Right lobe of liver (tissue), 6 donors: ENCODE measurements around the gene IFIT3. TPM values are rescaled to one million over a fixed set of nuclear protein-coding genes. Genes with fewer than 3 reads are reported as not detected.

Experiments used
- ATAC-seq, 4 donors: fragments of 200-7000 bp; cut with Tn5 transposase; one replicate each; pipeline ENCODE4 v1.9.1; 2020; ENCODE audit warnings: mild to moderate bottlenecking in 4 of 4, moderate library complexity in 4 of 4
- DNase-seq, 3 donors: peaks; one replicate each; pipeline ENCODE4 v3.0.0-alpha.2; 2020
- H3K27ac ChIP-seq, 3 donors: fragments of 200-600 bp; one replicate each; pipeline ENCODE4 v1.8.0; 2022
- H3K27me3 ChIP-seq, 2 donors: fragments of 200-600 bp; one replicate each; pipeline ENCODE4 v1.8.0; 2022
- H3K36me3 ChIP-seq, 4 donors: fragments of 200-600 bp; sonication (generic) in 1 of 4; one replicate each; pipeline versions ENCODE4 v1.5.1 to v1.8.0; 2017 to 2022; ENCODE audit warnings: control low read depth in 1 of 4
- H3K4me1 ChIP-seq, 4 donors: fragments of 200-600 bp; sonication (generic) in 1 of 4; one replicate each; pipeline versions ENCODE4 v1.5.1 to v1.8.0; 2017 to 2022; ENCODE audit warnings: control low read depth in 1 of 4
- H3K4me3 ChIP-seq, 3 donors: fragments of 200-600 bp; one replicate each; pipeline ENCODE4 v1.8.0; 2022
- H3K9me3 ChIP-seq, 4 donors: fragments of 200-600 bp; sonication (generic) in 1 of 4; one replicate each; pipeline versions ENCODE4 v1.5.1 to v1.8.0; 2017 to 2022; ENCODE audit warnings: control low read depth in 1 of 4
- CTCF ChIP-seq, 4 donors: fragments of 200-600 bp in 3 of 4; fragments of 450-650 bp in 1 of 4; IDR thresholded peaks; one replicate each; pipeline versions ENCODE4 v1.5.1 to v1.8.0; 2016 to 2022; ENCODE audit warnings: antibody characterized with exemption in 4 of 4, mild to moderate bottlenecking in 2 of 4
- POLR2A ChIP-seq: fragments of 450-650 bp; IDR thresholded peaks from one replicate; pipeline ENCODE4 v1.6.1; 2017; ENCODE audit warnings: antibody characterized with exemption, mild to moderate bottlenecking
- WGBS: methylation state at CpG from one replicate; pipeline ENCODE4 v1.1.6; 2018; ENCODE audit warnings: low coverage, low lambda C conversion rate; ENCODE audit not compliant: insufficient coverage; ENCODE audit errors: missing lambda C conversion rate; 5-methylcytosine and 5-hydroxymethylcytosine counted together
- intact Hi-C, 2 donors: fragments of 100-400 bp; cut with DNase I; formaldehyde crosslinking; loops; one replicate each; pipeline versions ENCODE4 v1.11.2 to v1.14.1; 2022
- total RNA-seq, 6 experiments: library from RNA; depleted of rRNA in 2 of 6; stranded (reverse); fragments of >200 nt in 2 of 6; fragmentation: NEBNext Ultra II Directional in 3 of 6; extraction: Animal tissue kit (Norgen Biotek cat#: 25700) in 3 of 6; gene quantifications; one replicate each; pipeline versions ENCODE4 v1.1.0 to v1.2.4, GENCODE V29; 2016 to 2023
- donor health status: DM: no; HTN: yes; CAD: no.
- donor health status: DM: no; HTN: no; CAD: no.
- donor health status: DM: no; HTN: no; CAD: no.
- donor health status: DM: no; HTN: yes; CAD: no.
- donor health status: DM: no; HTN: yes; CAD: no.

Gene IFIT3
- total RNA-seq, 6 experiments from 2014 or later, result 7.5 to 17.9 (median 11.5) TPM

- Histone ChIP-seq H3K27ac (no peak overlapping the region), H3K27me3 (no peaks in the 10 kb centered on the region), H3K4me3 (no peak overlapping the region), H3K4me1 (no peaks in the 10 kb centered on the region), H3K9me3 (no peaks in the 10 kb centered on the region), H3K36me3 (no peaks in the 10 kb centered on the region)
- 58% methylated on average over 2 of the region's 2 CpGs for WGBS
- TF ChIP-seq CTCF (IDR thresholded peaks at IDR 0.05) (no peak), POLR2A (no peak)
- intact Hi-C loops, result no loop called here
- DNase-seq (no peak), ATAC-seq (no peak)
These were observed 30.2 kb downstream of the IFIT3 start for GRCh38 chr10:89357975-89358374.

GRCh38 chr10:89360157-89360556, 32.4 kb downstream of the IFIT3 start:
- H3K36me3 ChIP-seq, result no peaks in the 10 kb centered on the region
- ATAC-seq (no peak), DNase-seq (no peak)
- no peaks in the 10 kb centered on the region for H3K4me1 ChIP-seq
- intact Hi-C loops, result no loop called here
- H3K9me3 ChIP-seq, result no peaks in the 10 kb centered on the region
- H3K4me3 ChIP-seq, result no peak overlapping the region
- no peak overlapping the region for H3K27ac ChIP-seq
- H3K27me3 ChIP-seq, result no peaks in the 10 kb centered on the region
- TF ChIP-seq POLR2A (no peak), CTCF (IDR thresholded peaks at IDR 0.05) (no peak)

- Histone ChIP-seq H3K4me3 (no peak overlapping the region), H3K27me3 (no peaks in the 10 kb centered on the region), H3K9me3 (no peaks in the 10 kb centered on the region), H3K27ac (no peak overlapping the region), H3K36me3 (no peaks in the 10 kb centered on the region), H3K4me1 (peaks cover 0 to 10% (median 5%) of the 10 kb centered on the region in 4 donors)
- TF ChIP-seq POLR2A (no peak), CTCF (IDR thresholded peaks at IDR 0.05) (no peak)
- intact Hi-C loops, result no loop called here
- ATAC-seq (peak in 2 of 4 donors; percentile 20 to 38), DNase-seq (no peak)
These were observed 35.1 kb downstream of the IFIT3 start for GRCh38 chr10:89362929-89363328.

- Histone ChIP-seq H3K27me3 (no peaks in the 10 kb centered on the region), H3K36me3 (no peaks in the 10 kb centered on the region), H3K4me1 (peaks cover 0 to 10% (median 6%) of the 10 kb centered on the region in 4 donors), H3K4me3 (no peak overlapping the region), H3K27ac (no peak overlapping the region), H3K9me3 (no peaks in the 10 kb centered on the region)
- TF ChIP-seq POLR2A (no peak), CTCF (IDR thresholded peaks at IDR 0.05) (no peak)
- DNase-seq (no peak), ATAC-seq (no peak)
- intact Hi-C loops, result no loop called here
- 66% methylated on average over 5 of the region's 6 CpGs for WGBS
These were observed 36.1 kb downstream of the IFIT3 start for GRCh38 chr10:89363729-89364442.

GRCh38 chr10:89364531-89364930, 36.7 kb downstream of the IFIT3 start:
- no peak for ATAC-seq
- WGBS, result 75% methylated on average over 1 of the region's 1 CpG

More at GRCh38 chr10:89364531-89364930, 36.7 kb downstream of the IFIT3 start:
- intact Hi-C loops, result no loop called here
- DNase-seq, result no peak
- no peak overlapping the region for H3K27ac ChIP-seq
- no peaks in the 10 kb centered on the region for H3K36me3 ChIP-seq
- TF ChIP-seq POLR2A, result no peak
- no peak for TF ChIP-seq CTCF (IDR thresholded peaks at IDR 0.05)
- H3K9me3 ChIP-seq, result no peaks in the 10 kb centered on the region
- H3K4me1 ChIP-seq, result peaks cover 0 to 15% (median 7%) of the 10 kb centered on the region in 4 donors
- no peaks in the 10 kb centered on the region for H3K27me3 ChIP-seq
- H3K4me3 ChIP-seq, result no peak overlapping the region
